Heart right ventricle (tissue), 16 donors: ENCODE data around the gene ELF4. TPM values are rescaled to one million over a fixed set of nuclear protein-coding genes. Genes with fewer than 3 reads are reported as not detected.

ENCODE experiments used
- ATAC-seq, 8 donors: fragments of 200-7000 bp; cut with Tn5 transposase; one replicate each; pipeline ENCODE4 v1.9.1; 2020; ENCODE audit warnings: mild to moderate bottlenecking in 8 of 8, moderate library complexity in 8 of 8, moderate number of reproducible peaks in 1 of 8
- DNase-seq, 2 donors: peaks; one replicate each; pipeline ENCODE4 v3.0.0-alpha.2; 2020
- H3K27ac ChIP-seq, 10 donors: fragments of 200-600 bp; sonication (generic) in 2 of 10; one replicate each; pipeline versions ENCODE4 v1.5.0 to v1.8.0; 2020 to 2022; ENCODE audit warnings: mild to moderate bottlenecking in 3 of 10
- H3K27me3 ChIP-seq, 7 donors: fragments of 200-600 bp; one replicate each; pipeline ENCODE4 v1.8.0; 2021 to 2022; ENCODE audit warnings: mild to moderate bottlenecking in 2 of 7
- H3K36me3 ChIP-seq, 9 donors: fragments of 200-600 bp; sonication (generic) in 1 of 9; one replicate each; pipeline versions ENCODE4 v1.5.0 to v1.8.0; 2020 to 2022; ENCODE audit warnings: mild to moderate bottlenecking in 2 of 9
- H3K4me1 ChIP-seq, 9 donors: fragments of 200-600 bp; sonication (generic) in 1 of 9; one replicate each; pipeline versions ENCODE4 v1.5.0 to v1.8.0; 2020 to 2022; ENCODE audit warnings: mild to moderate bottlenecking in 4 of 9
- H3K4me3 ChIP-seq, 10 donors: fragments of 200-600 bp; sonication (generic) in 2 of 10; one replicate each; pipeline versions ENCODE4 v1.5.0 to v1.8.0; 2020 to 2022; ENCODE audit warnings: mild to moderate bottlenecking in 7 of 10, moderate library complexity in 2 of 10
- H3K9me3 ChIP-seq, 11 donors: fragments of 200-600 bp in 10 of 11; sonication (generic) in 2 of 11; one replicate each; pipeline versions ENCODE4 v1.5.0 to v1.8.0; 2013 to 2022; ENCODE audit warnings: mild to moderate bottlenecking in 2 of 11, control low read depth in 1 of 11, moderate library complexity in 1 of 11
- WGBS, 2 donors: extraction: QIAGEN DNeasy Blood & Tissue Kit; methylation state at CpG; one replicate each; pipeline ENCODE4 v1.1.7; 2013; ENCODE audit warnings: inconsistent platforms in 1 of 2; 5-methylcytosine and 5-hydroxymethylcytosine counted together
- intact Hi-C, 10 donors: fragments of 100-400 bp; cut with DNase I; formaldehyde crosslinking; loops; one replicate each; pipeline versions ENCODE4 v1.11.1 to v1.14.2; 2022
- polyA plus RNA-seq, 2 donors: library from polyadenylated mRNA; stranded (reverse); fragments of 200-250 nt; gene quantifications; one replicate each; pipeline ENCODE4 v1.2.3, GENCODE V29; 2013
- total RNA-seq, 10 donors: library from RNA; stranded (reverse); fragmentation: NEBNext Ultra II Directional in 3 of 10; extraction: Animal tissue kit (Norgen Biotek cat#: 25700) in 3 of 10; gene quantifications; one replicate each; pipeline versions ENCODE4 v1.2.1 to v1.2.4, GENCODE V29; 2021 to 2023
- TF ChIP-seq, protein P1 (sequence below), 9 donors: fragments of 200-600 bp; sonication (generic) in 2 of 9; IDR thresholded peaks; one replicate each; pipeline versions ENCODE4 v1.5.0 to v1.8.0; 2021 to 2022; ENCODE audit warnings: antibody characterized with exemption in 9 of 9, mild to moderate bottlenecking in 5 of 9, moderate library complexity in 1 of 9
- donor health status: Arrhythmogenic right ventricular cardiomyopathy.
- donor health status: ischemic (EF 13 %, LVEDD 7.1; RV severe dilation, severe dysfunction).
- donor health status: healthy with polysubstance abuse.
- donor health status: DM: no; HTN: yes; CAD: no.
- donor health status: DM: no; HTN: no; CAD: no.
- donor health status: ischemic (EF 25% LVEDD 6.9; RV normal size, moderate dysfunction).
- donor health status: ischemic (EF 25% LVEDD 5.7; RV mildly dilated, moderate dysfunction).
- donor health status: healthy.
- donor health status: DM: yes; HTN: yes; CAD: no.
- donor health status: Ischemic cardiomyopathy.
- donor health status: ischemic (EF 35%, LVEDD 5.7; RV mildly dilated, moderate dysfunction).
- donor health status: nonischemic (EF 11% LVEDD 7.7; RV severe dilation, severe dysfunction).
- donor health status: DM: yes; HTN: yes; CAD: no.
- donor health status: PGD.
- donor health status: ischemic (EF 29% LVEDD 5.4; RV normal size, mild dysfunction).
- donor health status: nonischemic (EF 23%, LVEDD 6.1; RV moderate dilation, normal function).

Gene ELF4
- total and polyA plus RNA-seq, 12 donors, result 1.8 to 8.6 (median 2.7) TPM

DNA sequence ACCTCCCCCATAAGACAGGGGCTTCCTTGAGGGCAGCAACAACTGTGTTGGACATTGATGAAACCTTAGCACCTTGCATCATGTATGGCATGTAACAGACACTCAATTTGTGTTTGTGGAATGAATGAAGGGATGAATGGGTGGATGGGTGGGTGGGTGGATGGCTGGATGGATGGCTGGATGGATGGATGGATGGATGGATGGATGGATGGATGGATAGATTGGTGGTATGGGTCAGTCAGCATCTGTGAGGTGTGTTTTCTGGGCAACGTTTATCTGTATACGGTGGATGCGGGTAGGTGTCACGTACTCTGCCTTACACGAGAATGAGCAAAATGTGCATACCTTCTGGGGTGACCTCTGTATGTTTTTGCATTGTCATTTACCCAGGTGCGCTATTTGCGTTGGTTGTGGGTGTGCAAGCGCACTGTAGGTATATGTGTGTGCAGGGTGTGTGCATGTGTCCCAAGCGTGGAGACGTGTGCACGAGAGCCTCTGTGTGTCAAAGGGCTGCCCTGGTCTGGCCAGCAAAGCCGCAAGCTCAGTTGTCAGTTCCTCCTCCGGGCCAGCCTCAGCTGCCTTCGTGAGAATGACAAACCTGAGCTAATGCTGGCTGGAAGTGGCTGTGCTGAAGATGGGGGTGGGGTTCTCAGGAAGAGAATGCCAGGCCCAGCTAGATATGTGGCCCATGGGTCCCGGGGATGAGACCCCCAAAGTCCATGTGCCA, 26.5 kb downstream of the ELF4 start:
- ATAC-seq (no peak), DNase-seq (no peak)
- peaks cover 0 to 72% (median 23%) of the 10 kb centered on the region in 9 donors for H3K4me1 ChIP-seq
- peaks cover 0 to 11% (median 0%) of the 10 kb centered on the region in 9 donors for H3K36me3 ChIP-seq
- peak overlapping the region in 1 of 10 donors; percentile 37 for H3K4me3 ChIP-seq
- 88 to 91% methylated on average over 15 of the region's 15 CpGs for WGBS, 2 donors
- no peaks in the 10 kb centered on the region for H3K9me3 ChIP-seq
- TF ChIP-seq, protein P1, sequence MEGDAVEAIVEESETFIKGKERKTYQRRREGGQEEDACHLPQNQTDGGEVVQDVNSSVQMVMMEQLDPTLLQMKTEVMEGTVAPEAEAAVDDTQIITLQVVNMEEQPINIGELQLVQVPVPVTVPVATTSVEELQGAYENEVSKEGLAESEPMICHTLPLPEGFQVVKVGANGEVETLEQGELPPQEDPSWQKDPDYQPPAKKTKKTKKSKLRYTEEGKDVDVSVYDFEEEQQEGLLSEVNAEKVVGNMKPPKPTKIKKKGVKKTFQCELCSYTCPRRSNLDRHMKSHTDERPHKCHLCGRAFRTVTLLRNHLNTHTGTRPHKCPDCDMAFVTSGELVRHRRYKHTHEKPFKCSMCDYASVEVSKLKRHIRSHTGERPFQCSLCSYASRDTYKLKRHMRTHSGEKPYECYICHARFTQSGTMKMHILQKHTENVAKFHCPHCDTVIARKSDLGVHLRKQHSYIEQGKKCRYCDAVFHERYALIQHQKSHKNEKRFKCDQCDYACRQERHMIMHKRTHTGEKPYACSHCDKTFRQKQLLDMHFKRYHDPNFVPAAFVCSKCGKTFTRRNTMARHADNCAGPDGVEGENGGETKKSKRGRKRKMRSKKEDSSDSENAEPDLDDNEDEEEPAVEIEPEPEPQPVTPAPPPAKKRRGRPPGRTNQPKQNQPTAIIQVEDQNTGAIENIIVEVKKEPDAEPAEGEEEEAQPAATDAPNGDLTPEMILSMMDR (IDR thresholded peaks at IDR 0.05), result no peak
- peaks cover 0 to 11% (median 0%) of the 10 kb centered on the region in 7 donors for H3K27me3 ChIP-seq
- H3K27ac ChIP-seq, result peak overlapping the region in 5 of 10 donors; percentile 22 to 85 (median 74)
- intact Hi-C loops, result loop anchor here in 7 of 10 donors (2.0 to 5.0 kb wide), 5 partner anchors 33 to 108 kb away; partner anchors contain the start of gene AIFM1 (in 1 of the 7)

DNA sequence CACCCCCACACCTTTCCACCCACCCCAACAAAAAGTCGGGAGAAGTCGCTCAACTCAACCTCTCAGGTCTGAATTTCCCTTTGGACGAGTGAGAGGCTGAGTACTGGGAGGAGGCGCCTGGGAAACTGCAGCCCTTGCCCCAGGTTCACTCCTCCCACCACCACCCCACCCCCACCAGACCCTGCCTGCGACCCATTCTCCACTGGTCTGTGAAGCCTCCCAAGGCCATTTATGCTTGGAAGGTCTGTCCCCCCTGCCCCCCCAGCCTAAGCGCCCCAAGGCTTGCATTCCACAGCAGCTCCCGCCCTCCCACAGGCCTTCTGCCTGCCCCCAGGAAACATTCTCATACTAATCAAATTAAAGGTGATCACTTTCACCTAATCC, 27.2 kb downstream of the ELF4 start:
- peaks cover 0 to 65% (median 23%) of the 10 kb centered on the region in 9 donors for H3K4me1 ChIP-seq
- no peak overlapping the region for H3K4me3 ChIP-seq
- intact Hi-C loops, result loop anchor here in 7 of 10 donors (2.0 to 5.0 kb wide), 5 partner anchors 34 to 109 kb away; partner anchors contain the start of gene AIFM1 (in 1 of the 7)
- no peak for DNase-seq
- peaks cover 0 to 11% (median 0%) of the 10 kb centered on the region in 7 donors for H3K27me3 ChIP-seq
- TF ChIP-seq, protein P1 (IDR thresholded peaks at IDR 0.05), result no peak
- ATAC-seq, result no peak
- peak overlapping the region in 4 of 10 donors; percentile 62 to 85 (median 70) for H3K27ac ChIP-seq
- WGBS, 2 donors, result 71 to 73% methylated on average over 7 of the region's 7 CpGs
- H3K36me3 ChIP-seq, result peaks cover 0 to 11% (median 0%) of the 10 kb centered on the region in 9 donors
- no peaks in the 10 kb centered on the region for H3K9me3 ChIP-seq

GRCh38 chrX:130082244-130083106, 27.8 kb downstream of the ELF4 start:
- 21 to 23% methylated on average over 23 to 28 of the region's 28 CpGs for whole genome bisulfite sequencing, 2 donors
- ATAC-seq (peak; percentile 47 to 86 (median 72)), DNase-seq (peak; percentile 32)
- TF ChIP-seq, protein P1 (IDR thresholded peaks at IDR 0.05), result peak in 6 of 9 donors; percentile 16 to 45 (median 32)
- Histone ChIP-seq H3K4me3 (peak overlapping the region in 7 of 10 donors; percentile 19 to 39 (median 29)), H3K36me3 (peaks cover 0 to 11% (median 0%) of the 10 kb centered on the region in 9 donors), H3K27me3 (peaks cover 0 to 11% (median 0%) of the 10 kb centered on the region in 7 donors), H3K9me3 (no peaks in the 10 kb centered on the region), H3K4me1 (peaks cover 0 to 59% (median 23%) of the 10 kb centered on the region in 9 donors), H3K27ac (peak overlapping the region in 7 of 10 donors; percentile 40 to 85 (median 62))
- intact Hi-C loops, result loop anchor here in 7 of 10 donors (2.0 to 5.0 kb wide), 5 partner anchors 35 to 110 kb away; partner anchors contain the start of gene AIFM1 (in 1 of the 7)
